OCI-LY3 (cell line): ENCODE measurements around the gene CHERP.
"Not testable (repeated sequence)": the region's sequence is repeated elsewhere in the genome, so short reads cannot be mapped to it uniquely, and the experiment has no call there.

ENCODE experiments used
- H2AFZ ChIP-seq: fragments of 200-600, 300-600 bp; shearing (Covaris generic); 2 replicates; pipeline ENCODE4 v1.6.0; 2014; ENCODE audit warnings: antibody characterized with exemption, low read depth, low read length
- H3K27ac ChIP-seq: fragments of 200-600, 300-600 bp; sonication (generic); 2 replicates; pipeline ENCODE4 v1.5.1; 2014; ENCODE audit warnings: mild to moderate bottlenecking, low read length, moderate library complexity, mixed read lengths
- H3K27me3 ChIP-seq: fragments of 200-600, 300-600 bp; sonication (generic); 2 replicates; pipeline ENCODE4 v1.6.1; 2014; ENCODE audit warnings: low read depth, low read length, mixed read lengths
- H3K36me3 ChIP-seq: fragments of 200-600, 300-600 bp; sonication (generic); replicated peaks from 2 replicates; pipeline ENCODE3; 2014; ENCODE audit warnings: low read depth, low read length, mixed read lengths
- H3K4me1 ChIP-seq: fragments of 300-600, 200-600 bp; sonication (generic); 2 replicates; pipeline ENCODE4 v1.6.1; 2014; ENCODE audit warnings: low read length, mixed read lengths
- H3K4me2 ChIP-seq: fragments of 200-600, 300-600 bp; sonication (generic); 2 replicates; pipeline ENCODE4 v1.6.1; 2014; ENCODE audit warnings: low read length, mixed read lengths
- H3K4me3 ChIP-seq: fragments of 300-600, 200-600 bp; sonication (generic); 2 replicates; pipeline ENCODE4 v1.5.1; 2014; ENCODE audit warnings: antibody characterized with exemption, mild to moderate bottlenecking, low read length, moderate library complexity
- H3K79me2 ChIP-seq: fragments of 300-600, 200-600 bp; shearing (Covaris generic); 2 replicates; pipeline ENCODE4 v1.6.1; 2014; ENCODE audit warnings: mild to moderate bottlenecking, low read length, mixed read lengths
- H3K9ac ChIP-seq: fragments of 300-600, 200-600 bp; shearing (Covaris generic); 2 replicates; pipeline ENCODE4 v1.6.0; 2014; ENCODE audit warnings: mild to moderate bottlenecking, low read length, moderate library complexity
- H3K9me3 ChIP-seq: fragments of 200-600, 300-600 bp; shearing (Covaris generic); 2 replicates; pipeline ENCODE4 v1.6.1; 2014; ENCODE audit warnings: low read length, mixed read lengths; ENCODE audit not compliant: insufficient read depth
- H4K20me1 ChIP-seq: fragments of 200-600, 300-600 bp; sonication (generic); 2 replicates; pipeline ENCODE4 v1.6.1; 2016; ENCODE audit warnings: low read length, mixed read lengths; ENCODE audit not compliant: insufficient read depth
- CTCF ChIP-seq: fragments of 200-600, 300-600 bp; sonication (generic); IDR thresholded peaks from 2 replicates; pipeline ENCODE4 v1.5.1; 2014; ENCODE audit warnings: antibody characterized with exemption, low read length, low read depth
- EZH2phosphoT487 ChIP-seq: fragments of 200-600 bp; shearing (Covaris generic); IDR thresholded peaks from 2 replicates; pipeline ENCODE4 v1.6.1; 2018; ENCODE audit warnings: antibody characterized with exemption, mixed run types, low read depth

The CHERP gene

GRCh38 chr19:16554776-16555175 is 12.5 kb upstream of the CHERP start:
- Histone ChIP-seq H3K27ac (no peak overlapping the region), H3K79me2 (no peaks in the 10 kb centered on the region), H3K9me3 (no peaks in the 10 kb centered on the region), H3K4me2 (no peak overlapping the region), H4K20me1 (no peaks in the 10 kb centered on the region), H3K27me3 (no peaks in the 10 kb centered on the region), H3K36me3 (peaks cover 41% of the 10 kb centered on the region), H3K4me3 (no peak overlapping the region), H3K4me1 (no peaks in the 10 kb centered on the region), H3K9ac (no peak overlapping the region), H2AFZ (no peak overlapping the region)
- TF ChIP-seq CTCF, result no peak
- TF ChIP-seq EZH2phosphoT487, result no peak

GRCh38 chr19:16551902-16552301 is 9.7 kb upstream of the CHERP start:
- H3K27ac ChIP-seq, H3K4me2 ChIP-seq, H2AFZ ChIP-seq, H3K4me3 ChIP-seq, H3K9me3 ChIP-seq, H3K4me1 ChIP-seq, H3K79me2 ChIP-seq, H3K9ac ChIP-seq, H3K27me3 ChIP-seq, H4K20me1 ChIP-seq: not testable (repeated sequence)
- H3K36me3 ChIP-seq, result peaks cover 33% of the 10 kb centered on the region

- Histone ChIP-seq H3K4me3 (no peak overlapping the region), H3K79me2 (peaks cover 10% of the 10 kb centered on the region), H3K9ac (no peak overlapping the region), H3K9me3 (no peaks in the 10 kb centered on the region), H3K27ac (no peak overlapping the region), H3K36me3 (peaks cover 19% of the 10 kb centered on the region), H3K4me1 (peaks cover under 1% of the 10 kb centered on the region), H2AFZ (no peak overlapping the region), H3K27me3 (no peaks in the 10 kb centered on the region), H3K4me2 (no peak overlapping the region), H4K20me1 (no peaks in the 10 kb centered on the region)
- TF ChIP-seq EZH2phosphoT487 (no peak), CTCF (no peak)
Observed at GRCh38 chr19:16548956-16549355, 6.7 kb upstream of the CHERP start.

- no peak overlapping the region for H2AFZ ChIP-seq
- peaks cover 14% of the 10 kb centered on the region for H3K36me3 ChIP-seq
- peaks cover 51% of the 10 kb centered on the region for H3K79me2 ChIP-seq
- peaks cover 17% of the 10 kb centered on the region for H4K20me1 ChIP-seq
- H3K4me2 ChIP-seq, result no peak overlapping the region
- no peaks in the 10 kb centered on the region for H3K9me3 ChIP-seq
- H3K9ac ChIP-seq, result no peak overlapping the region
- no peak overlapping the region for H3K4me3 ChIP-seq
- H3K27ac ChIP-seq, result no peak overlapping the region
- TF ChIP-seq CTCF (no peak), EZH2phosphoT487 (no peak)
- no peaks in the 10 kb centered on the region for H3K27me3 ChIP-seq
- peaks cover 16% of the 10 kb centered on the region for H3K4me1 ChIP-seq
Observed at GRCh38 chr19:16544473-16545231, 2.4 kb upstream of the CHERP start.

GRCh38 chr19:16543734-16544133 is 1.5 kb upstream of the CHERP start:
- H3K9me3 ChIP-seq, H3K27ac ChIP-seq, H2AFZ ChIP-seq, H3K27me3 ChIP-seq: not testable (repeated sequence)
- Histone ChIP-seq H3K79me2 (peaks cover 61% of the 10 kb centered on the region), H3K9ac (peak overlapping the region; percentile 84; the same call in 1 of the 2 replicates), H4K20me1 (peaks cover 19% of the 10 kb centered on the region), H3K4me1 (peaks cover 16% of the 10 kb centered on the region), H3K36me3 (peaks cover 22% of the 10 kb centered on the region), H3K4me2 (peak overlapping the region; percentile 95), H3K4me3 (peak overlapping the region; percentile 96)
